GM21529 (cell line): Measurements from ENCODE around the gene EOMES.

Experiments
- ATAC-seq: cut with Tn5 transposase; IDR thresholded peaks from one replicate; pipeline ENCODE4 v1.9.1; 2021; ENCODE audit not compliant: unreplicated experiment

The EOMES gene

GRCh38 chr3:27720899-27721716 is 1.0 kb downstream of the EOMES start:
- ATAC-seq, result no peak

- ATAC-seq, result no peak
These were observed 2.7 kb downstream of the EOMES start for GRCh38 chr3:27719314-27720003.

GRCh38 chr3:27718459-27718858 is 3.7 kb downstream of the EOMES start:
- no peak for ATAC-seq

GRCh38 chr3:27717200-27717852 is 4.8 kb downstream of the EOMES start:
- ATAC-seq, result no peak

- ATAC-seq, result no peak
These were observed 5.8 kb downstream of the EOMES start for GRCh38 chr3:27716309-27716708.

GRCh38 chr3:27715863-27716262 is 6.3 kb downstream of the EOMES start:
- ATAC-seq, result no peak

GRCh38 chr3:27715454-27715806 is 6.7 kb downstream of the EOMES start:
- no peak for ATAC-seq

- no peak for ATAC-seq
These were observed 7.2 kb downstream of the EOMES start for GRCh38 chr3:27714692-27715453.

GRCh38 chr3:27714146-27714526 is 8.0 kb downstream of the EOMES start:
- ATAC-seq, result no peak

- ATAC-seq, result no peak
These were observed 8.5 kb downstream of the EOMES start for GRCh38 chr3:27713435-27714145.

- ATAC-seq, result no peak
These were observed 9.1 kb downstream of the EOMES start for GRCh38 chr3:27713078-27713423.

- ATAC-seq, result peak; percentile 98
These were observed 9.7 kb downstream of the EOMES start for GRCh38 chr3:27712136-27713077.

- ATAC-seq, result no peak
These were observed 13.9 kb downstream of the EOMES start for GRCh38 chr3:27708250-27708649.

GRCh38 chr3:27699067-27699466 is 23.1 kb downstream of the EOMES start:
- no peak for ATAC-seq

- ATAC-seq, result no peak
These were observed 25.2 kb downstream of the EOMES start for GRCh38 chr3:27696906-27697305.

GRCh38 chr3:27695636-27696035 is 26.5 kb downstream of the EOMES start:
- no peak for ATAC-seq

- ATAC-seq, result no peak
These were observed 34.1 kb downstream of the EOMES start for GRCh38 chr3:27688053-27688452.

- ATAC-seq, result no peak
These were observed 35.5 kb downstream of the EOMES start for GRCh38 chr3:27686642-27687041.

- ATAC-seq, result no peak
These were observed 36.6 kb downstream of the EOMES start for GRCh38 chr3:27685474-27685873.

GRCh38 chr3:27684302-27684701 is 37.8 kb downstream of the EOMES start:
- ATAC-seq, result no peak
